HG02884 (cell line): Measurements from ENCODE around the gene NRXN3.
A peak's percentile ranks its signal among the peaks of the same experiment; 100 is the strongest.

Experiments used
- ATAC-seq: cut with Tn5 transposase; IDR thresholded peaks from one replicate; pipeline ENCODE4 v1.9.1; 2021; ENCODE audit warnings: mild to moderate bottlenecking, moderate library complexity; ENCODE audit not compliant: unreplicated experiment

The NRXN3 gene

DNA sequence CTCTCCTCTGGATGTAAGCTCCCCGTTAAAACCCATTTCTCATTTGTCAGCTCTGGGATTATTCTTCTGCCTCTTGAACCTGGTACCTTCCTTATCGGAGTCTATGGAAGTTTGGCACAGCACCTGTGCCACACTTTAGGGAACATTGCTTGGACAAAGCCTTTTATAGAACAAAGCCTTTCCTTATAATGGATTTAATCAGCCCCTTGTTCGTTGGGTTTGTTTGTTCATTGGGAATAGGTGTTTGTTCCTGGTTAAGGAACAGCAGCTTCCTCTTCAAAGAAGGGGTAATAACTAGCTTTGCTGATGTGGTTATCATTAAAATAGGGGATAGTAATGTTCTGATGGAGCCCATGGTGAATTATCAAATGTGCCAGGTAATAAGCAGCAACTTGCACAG lies 70.4 kb downstream of the NRXN3 start:
- ATAC-seq = no peak

DNA sequence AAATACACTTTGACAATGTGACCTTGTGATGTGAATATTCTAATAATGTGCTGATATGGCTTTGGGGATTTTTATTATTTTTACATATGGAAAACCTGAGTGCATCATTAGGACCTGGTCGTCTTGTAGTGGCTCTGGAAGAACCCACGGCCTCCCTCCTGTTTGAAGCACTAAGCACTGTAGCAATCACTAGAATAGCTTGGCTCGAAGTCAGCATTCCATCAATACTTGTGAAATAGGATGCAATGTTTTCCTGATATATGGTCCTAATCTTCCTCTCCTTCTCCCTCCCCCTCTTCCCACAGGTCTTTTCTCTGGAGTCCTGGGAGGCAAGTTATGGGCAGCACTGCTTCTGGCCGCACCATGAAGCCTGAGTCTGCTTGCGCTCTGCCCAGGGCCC lies 71.9 kb downstream of the NRXN3 start:
- no peak for ATAC-seq

DNA sequence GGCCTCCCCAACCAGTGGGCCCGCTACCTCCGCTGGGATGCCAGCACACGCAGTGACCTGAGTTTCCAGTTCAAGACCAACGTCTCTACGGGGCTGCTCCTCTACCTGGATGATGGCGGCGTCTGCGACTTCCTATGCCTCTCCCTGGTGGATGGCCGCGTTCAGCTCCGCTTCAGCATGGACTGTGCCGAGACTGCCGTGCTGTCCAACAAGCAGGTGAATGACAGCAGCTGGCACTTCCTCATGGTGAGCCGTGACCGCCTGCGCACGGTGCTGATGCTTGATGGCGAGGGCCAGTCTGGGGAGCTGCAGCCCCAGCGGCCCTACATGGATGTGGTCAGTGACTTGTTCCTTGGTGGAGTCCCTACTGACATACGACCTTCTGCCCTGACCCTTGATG lies 73.0 kb downstream of the NRXN3 start:
- no peak for ATAC-seq

DNA sequence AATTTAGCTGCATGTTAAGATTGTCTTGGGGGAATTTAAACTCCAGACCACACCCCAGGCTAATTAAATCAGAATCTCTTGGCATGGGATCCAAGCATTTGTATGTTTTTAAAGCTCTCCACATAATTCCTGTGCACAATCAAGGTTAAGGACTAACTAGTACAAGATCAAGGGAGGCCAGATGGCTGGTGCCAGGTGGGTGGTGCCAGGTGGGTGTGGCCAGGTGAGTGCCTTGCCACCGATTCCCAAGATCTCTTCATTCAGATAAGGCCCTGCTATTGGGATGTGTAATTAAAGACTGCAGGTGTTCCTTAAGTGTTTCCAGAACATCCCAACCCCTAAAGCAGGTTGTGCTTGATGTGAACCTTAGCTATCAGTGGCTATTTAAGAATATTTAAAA lies 75.1 kb downstream of the NRXN3 start:
- no peak for ATAC-seq

DNA sequence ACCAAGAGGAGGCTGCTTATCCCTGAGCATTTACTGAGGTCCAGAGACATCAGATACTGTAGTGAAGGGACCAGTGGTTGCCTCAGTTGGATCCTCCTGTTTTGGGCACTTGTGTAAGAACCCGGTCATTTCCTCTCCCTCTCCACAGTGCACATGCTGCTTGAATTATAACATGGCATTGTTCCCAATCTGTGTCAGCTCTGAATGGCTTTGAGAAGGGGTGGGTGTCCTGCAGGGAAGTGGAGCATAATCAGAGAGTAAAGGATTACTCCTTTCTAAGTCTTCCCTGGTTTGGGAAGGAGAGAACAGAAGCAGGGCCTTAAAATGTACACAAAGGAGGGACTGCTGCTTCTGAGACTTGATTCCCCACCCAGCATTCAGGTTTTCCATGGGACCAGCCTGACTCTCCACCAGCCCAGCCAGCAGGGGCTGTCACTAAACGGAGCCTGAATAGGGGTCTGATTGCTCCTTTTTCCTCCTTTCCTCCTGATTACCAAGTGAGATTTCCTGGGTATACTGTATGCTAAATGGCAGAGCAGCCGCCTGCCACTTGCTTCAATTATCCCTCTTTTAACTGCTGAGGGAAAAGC lies 78.4 kb downstream of the NRXN3 start:
- no peak for ATAC-seq

DNA sequence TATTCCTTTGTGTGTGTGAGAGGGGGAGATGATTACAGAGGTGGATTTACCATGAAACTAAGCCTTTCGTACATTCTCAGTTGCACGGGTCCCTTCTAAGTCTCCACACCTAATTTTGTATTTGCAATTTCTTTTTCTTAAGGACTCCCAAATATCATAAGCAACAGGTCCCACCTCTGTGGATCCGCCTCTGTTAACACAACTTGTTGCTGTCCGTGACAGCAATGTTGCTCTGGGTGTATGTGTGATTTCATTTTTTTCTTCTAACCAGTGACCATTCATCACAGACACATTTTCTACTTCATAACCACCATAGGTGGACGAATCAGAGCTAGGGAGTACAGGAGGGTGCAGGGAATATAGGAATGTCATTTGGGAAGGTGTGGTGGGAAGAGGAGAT lies 81.1 kb downstream of the NRXN3 start:
- ATAC-seq = no peak

DNA sequence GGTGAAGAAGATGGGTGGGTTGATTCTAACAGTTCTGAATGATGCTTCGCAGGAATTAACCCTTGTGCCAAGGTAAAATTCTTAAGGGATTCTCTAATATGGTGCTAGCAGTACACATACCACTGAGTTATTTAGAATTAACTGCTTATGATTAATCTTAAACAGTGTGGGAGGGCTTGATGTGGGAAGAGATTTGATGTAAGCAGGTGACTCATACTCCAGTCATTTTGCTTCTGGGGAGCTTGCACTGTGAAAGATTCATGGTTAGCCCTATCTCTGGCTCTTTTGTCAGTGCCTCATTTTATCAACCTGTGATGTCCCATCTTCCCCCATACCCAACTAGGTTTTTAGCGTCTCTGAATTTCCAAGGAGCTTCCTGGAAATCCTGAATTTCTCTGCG lies 83.8 kb downstream of the NRXN3 start:
- ATAC-seq = no peak

DNA sequence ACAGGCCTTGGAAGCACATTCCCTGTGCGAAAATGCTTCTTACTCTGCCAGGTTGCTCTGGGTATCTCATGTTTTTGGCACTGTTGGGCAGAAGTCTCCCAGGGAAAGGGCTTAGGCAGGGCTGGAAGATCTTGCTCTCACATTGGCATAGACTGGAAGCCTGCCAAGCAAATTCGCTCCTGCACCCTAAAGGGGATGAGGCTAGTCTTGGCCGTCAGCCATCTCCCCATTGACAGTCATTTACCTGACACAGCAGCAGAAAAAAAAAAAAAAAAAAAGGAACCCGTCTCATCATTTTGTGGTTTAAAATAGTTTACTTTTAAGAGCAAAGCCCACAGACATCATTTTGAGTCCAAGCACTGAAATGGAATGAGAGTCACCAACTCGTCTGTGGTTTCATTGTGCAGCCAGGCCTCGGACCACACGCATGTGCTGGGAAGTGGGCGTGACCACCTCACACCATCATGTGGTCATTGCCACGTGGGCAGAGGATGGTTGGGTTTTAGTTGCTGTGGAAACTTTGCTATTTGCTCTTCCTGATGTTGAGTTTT lies 84.8 kb downstream of the NRXN3 start:
- ATAC-seq = peak; percentile 57

DNA sequence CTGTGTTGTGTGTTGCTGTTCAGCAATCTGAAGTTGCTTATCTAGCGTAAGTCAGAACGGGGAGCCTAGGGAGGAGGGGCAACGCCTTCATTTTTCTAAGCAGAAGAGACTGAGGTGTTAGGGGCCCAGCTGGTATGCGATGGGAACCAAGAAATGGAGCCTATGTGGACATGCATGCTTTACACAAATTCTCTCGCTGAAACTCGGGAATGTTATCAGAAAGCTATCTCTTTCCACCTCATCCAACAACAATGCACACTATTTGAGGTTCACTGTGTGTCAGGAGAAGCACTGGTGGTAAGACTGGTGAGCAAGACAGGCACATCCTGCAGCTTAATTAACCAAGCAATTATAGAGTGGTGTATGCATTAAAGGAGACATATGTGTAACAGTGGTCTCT lies 89.7 kb downstream of the NRXN3 start:
- ATAC-seq = no peak

DNA sequence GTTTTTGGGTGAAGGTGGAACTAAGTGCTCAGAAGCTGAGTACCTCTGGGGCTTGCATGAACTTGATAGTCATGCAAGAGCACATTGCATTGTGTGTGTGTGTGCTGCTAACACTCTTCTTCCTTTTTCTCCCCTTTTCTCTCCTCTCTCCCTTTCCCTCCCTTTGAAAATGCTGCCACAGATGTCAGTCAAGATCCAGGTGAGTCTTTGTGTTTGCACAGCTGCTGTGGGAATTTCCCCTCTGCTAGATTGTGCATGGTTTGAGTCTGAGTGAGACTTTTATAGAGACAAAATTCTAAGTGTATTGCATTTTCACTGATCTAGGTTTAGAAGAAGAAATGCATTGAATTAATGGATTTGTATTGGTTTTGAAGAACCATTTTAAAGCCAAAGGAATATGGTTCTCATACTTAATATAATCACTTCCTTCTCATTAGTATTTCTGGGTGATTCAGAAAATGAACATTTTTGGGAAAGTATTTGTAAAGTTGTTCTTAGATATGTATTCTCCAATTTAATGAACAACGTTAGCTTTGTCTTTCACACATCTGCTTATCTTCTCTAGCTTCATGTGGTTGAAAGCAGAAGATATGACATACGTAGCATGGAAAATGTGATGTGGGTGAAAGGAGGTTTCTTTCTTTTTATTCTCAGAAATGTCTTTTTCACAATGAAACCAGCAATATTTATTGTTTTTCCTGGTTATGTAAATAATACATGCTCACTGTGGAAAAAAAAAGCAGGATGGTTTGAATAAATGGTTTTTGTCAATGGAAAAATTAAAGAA lies 108.5 kb downstream of the NRXN3 start:
- ATAC-seq = no peak

DNA sequence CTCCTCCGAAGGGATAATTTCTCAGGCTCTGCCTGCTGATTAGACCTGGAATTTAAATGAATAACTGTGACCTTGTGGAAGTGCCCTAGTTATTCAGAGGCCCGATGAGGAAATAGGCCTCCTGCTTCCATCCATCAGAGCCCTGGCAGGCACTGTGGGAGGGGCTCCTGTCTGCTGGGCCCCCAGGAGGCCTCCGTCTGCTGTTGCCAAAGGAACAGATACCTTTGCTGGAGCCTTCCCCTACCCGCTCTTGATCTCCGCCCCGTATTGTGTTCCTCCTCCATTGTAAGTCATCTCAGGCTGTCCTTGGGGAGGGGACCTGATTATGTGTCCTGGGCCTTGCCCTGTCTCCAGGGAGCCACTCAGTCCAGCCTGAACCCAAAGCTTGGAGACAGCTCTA lies 112.3 kb downstream of the NRXN3 start:
- ATAC-seq = no peak

DNA sequence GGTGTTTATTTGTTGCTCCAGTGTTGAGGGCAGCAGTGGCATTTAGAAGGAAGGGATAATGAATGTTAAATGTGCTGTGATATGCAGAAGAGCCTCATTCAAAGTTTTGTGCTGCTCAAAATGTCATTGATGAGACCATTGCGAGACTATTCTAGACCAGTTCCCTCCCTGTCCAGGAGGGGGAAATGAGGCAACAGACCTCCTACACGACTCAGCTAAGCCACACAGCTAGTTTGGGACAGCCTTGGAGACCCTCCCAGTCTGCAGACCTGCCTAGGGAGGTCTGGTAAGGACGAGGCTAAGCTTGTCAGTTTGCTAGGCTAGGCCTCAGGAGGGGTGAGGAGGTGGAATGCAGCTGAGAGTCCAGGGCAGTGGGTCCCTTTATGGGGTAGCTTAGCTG lies 116.0 kb downstream of the NRXN3 start:
- no peak for ATAC-seq

DNA sequence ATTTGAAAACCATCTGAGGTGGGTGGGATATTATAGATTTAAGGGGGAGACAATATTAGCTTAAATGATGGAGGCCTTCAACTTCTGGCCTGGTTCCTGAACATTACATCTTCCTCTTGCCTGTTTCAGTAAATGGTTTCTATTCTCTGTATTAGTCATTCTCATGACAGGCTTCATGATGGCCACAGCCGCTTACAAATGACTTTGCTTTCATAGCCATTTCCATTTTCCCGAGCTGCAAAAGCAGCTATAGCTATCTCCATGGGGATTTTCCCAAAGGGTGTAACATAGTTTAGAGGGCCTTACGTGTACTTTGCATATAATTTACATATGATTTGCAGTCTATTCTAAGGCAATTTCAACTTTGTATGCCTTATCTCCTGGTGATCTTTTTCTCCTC lies 121.8 kb downstream of the NRXN3 start:
- peak; percentile 79 for ATAC-seq

DNA sequence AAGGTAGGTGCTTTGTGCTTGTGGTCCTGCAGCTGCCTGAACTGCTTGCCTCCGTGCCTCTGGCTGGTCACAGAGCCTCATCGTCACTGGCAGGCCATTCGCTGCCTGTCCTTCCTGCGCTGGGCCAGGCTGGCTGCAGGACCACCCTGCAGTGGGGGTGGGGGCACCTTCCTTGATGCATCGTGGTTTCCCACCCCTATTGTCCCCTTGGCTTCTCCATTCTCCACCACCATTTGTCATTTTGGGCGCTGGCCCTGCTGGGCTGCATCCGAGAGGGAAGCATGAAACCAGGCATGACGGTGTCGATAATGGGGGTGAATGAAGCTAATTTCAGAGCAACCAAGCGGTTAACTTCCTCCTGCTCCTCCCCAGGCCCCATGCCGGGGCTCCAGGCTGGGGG lies 127.7 kb downstream of the NRXN3 start:
- no peak for ATAC-seq

DNA sequence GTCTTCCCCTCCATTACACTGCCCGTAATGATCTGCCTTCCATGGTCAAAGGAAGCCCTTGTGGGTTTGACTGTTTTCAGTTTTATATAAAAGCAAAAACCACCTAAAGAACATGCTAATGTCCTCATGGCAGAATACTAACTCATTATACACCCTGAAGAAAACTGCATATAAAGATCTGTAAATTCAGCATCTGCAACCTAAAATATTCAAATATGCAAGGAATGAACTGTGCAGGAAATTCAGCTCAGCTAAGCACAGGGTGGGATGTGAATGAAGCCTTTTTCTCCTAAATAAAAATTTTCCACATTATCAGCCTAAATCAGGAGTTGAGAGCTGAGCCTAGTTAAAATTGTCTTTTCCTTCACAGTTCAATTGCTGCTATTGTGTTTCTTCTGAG lies 128.1 kb downstream of the NRXN3 start:
- no peak for ATAC-seq

DNA sequence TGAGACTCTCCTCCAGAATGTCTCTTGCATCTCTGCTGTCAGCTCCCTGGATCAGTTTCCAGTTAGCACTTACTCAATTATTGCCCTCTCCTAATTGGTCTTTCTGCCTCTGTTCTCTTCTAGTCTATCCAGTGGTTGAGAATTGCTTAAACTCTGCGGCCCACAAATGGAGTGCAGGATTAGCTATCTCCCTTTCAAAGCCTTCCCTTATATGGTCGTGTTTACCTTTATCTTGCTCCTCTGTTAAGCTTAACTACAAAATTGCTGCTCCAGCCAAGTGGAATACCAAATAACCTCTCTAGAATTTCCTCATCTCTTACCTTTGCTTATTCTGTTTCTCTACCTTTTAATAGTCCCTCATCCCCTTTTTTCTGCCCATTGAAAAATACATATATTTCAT lies 132.7 kb downstream of the NRXN3 start:
- no peak for ATAC-seq

DNA sequence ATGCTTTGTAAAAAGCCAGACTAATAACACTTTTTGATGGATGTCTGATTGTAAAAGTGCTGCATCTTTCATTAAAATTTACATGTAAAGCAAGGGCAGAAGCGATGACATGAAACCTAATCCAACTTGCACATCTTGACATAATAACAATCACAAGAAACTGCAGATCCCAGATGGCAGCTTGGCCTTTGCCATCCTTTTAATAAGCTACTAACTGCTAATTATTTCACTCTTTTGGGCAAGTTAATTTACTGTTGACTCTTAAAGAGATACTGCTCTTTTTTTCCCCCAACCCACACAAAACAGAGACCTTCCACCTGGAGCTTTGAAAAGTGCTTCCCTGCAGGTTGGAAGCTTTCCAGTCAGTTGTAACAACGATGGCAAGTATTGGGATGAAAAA lies 137.5 kb downstream of the NRXN3 start:
- ATAC-seq = no peak

DNA sequence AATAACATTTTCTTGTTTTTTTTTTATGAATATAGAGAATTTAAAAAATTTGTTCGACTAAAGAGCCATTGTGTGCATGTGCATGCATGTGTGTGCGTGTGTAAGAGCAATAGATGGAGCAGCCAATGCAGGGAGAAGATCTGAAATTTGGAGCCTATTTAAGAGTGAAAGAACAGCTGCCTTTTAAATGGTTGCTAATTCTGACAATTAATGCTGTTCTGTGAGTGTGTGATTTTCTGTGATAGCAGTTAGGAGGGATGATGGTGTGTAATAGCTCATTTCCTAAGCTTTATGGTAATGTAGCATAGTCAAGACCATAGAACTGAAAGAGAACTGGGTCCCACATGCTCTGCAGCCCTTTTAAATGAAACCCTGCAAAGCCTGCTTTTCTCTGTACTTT lies 137.9 kb downstream of the NRXN3 start:
- no peak for ATAC-seq

DNA sequence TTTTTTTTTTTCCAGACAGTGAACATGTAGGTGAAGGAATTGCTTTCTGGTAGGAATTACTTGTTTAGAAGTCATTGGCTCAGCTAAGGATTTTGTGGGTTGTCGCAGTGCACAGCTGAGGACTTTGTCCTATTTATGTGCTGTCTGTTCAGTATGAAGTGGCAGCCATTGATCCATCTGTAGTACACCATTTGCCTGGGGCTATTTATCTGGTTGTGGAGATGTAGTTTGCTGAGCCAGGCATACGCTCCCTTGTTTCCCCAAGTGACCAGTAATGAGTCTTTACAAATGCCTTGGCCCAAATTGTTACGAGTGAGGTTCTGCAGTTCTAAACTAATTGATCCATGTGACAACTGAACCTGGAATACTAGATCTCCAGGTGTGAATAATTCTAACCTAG lies 140.1 kb downstream of the NRXN3 start:
- no peak for ATAC-seq

DNA sequence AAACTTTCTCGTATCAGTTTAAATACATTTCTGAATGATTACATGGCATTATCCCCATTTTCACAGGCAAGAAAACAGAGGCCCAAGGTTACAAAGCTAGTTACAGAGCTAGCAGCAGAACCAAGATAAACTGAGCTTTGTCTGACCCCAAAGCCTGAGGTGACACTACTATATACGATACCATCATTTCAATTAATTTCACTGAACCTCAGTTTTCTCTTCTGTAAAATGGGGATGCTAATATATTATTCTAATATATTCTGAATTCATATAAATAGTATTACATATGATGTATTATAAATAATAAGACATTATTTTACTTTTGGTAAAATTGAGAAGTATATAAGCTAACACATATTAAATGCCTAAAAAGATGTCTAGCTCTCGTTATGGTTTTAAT lies 143.3 kb downstream of the NRXN3 start:
- ATAC-seq = no peak

DNA sequence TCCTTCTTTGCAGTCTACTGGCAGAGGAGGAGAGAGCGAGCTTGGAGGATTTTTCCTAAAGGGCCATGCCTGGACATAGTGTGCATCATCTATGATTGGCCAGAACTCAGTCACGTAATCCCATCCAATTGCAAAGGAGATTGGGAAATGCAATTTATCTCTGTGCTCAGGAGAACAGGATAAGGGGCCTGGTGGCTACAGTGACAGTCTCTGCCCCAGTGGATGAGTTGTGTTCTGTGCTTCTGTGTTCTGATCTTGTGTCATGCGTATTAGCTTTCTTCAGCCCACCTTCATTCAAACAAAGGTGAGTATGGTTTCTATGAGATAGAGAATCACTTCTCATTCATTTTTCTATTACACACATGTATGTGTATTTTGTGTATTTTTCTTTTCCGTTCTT lies 144.3 kb downstream of the NRXN3 start:
- ATAC-seq = no peak

DNA sequence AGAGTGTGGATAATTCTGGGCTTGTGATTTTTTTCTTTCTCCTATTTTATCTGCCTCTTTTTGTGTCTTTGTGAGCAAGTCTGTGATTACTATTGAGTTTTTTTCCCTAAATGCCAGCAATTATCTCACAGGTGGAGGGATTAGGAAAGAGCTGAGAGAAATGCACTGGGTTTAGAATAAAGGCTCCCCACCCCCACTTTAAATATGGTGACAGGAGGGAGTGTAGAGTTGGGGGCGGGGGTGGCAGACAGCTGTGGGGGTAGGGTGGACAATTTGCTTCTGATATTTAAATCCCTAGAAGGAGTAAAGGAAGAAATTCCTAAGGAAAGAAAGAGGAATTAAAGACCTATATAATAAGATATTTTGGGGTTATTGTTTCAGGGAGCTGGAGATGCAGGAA lies 145.9 kb downstream of the NRXN3 start:
- no peak for ATAC-seq

DNA sequence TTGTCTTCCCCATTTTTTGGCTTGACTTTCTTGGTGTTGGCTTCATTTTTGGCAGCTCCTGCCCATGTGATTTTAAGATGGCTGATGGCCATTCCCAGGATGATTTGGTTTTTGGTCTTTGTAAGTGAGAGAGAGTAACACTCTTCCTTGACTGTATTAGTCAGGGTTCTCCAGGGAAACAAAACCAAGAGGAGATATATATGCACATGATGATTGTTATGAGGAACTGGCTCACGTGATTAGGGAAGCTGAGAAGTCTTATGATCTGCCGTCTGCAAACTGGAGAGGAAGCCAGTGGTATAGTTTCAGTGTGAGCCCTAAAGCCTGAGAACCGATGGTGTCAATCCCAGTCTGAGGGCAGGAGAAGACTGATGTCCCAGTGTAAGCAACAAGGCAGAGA lies 146.6 kb downstream of the NRXN3 start:
- no peak for ATAC-seq
